Neural progenitor cell (in vitro differentiated cells): ENCODE results near the gene TSEN54. TPM values are rescaled to one million over a fixed set of nuclear protein-coding genes. Genes with fewer than 3 reads are reported as not detected.

ENCODE experiments used
- DNase-seq: peaks from one replicate; pipeline ENCODE4 v3.0.0-alpha.2; 2016; ENCODE audit warnings: low spot score
- H2AFZ ChIP-seq: fragments of 200-600 bp; sonication (generic); replicated peaks from 2 replicates; pipeline ENCODE4 v1.6.1; 2016; ENCODE audit warnings: antibody characterized with exemption
- H3F3A ChIP-seq: fragments of 200-600 bp; sonication (generic); 2 replicates; pipeline ENCODE4 v1.6.1; 2016; ENCODE audit warnings: antibody characterized with exemption, low read depth
- H3K27ac ChIP-seq: fragments of 200-600 bp; sonication (generic); 2 replicates; pipeline ENCODE4 v1.5.1; 2016; ENCODE audit warnings: mild to moderate bottlenecking
- H3K27me3 ChIP-seq: fragments of 200-600 bp; sonication (generic); 2 replicates; pipeline ENCODE4 v1.6.1; 2016; ENCODE audit warnings: mild to moderate bottlenecking, moderate library complexity
- H3K36me3 ChIP-seq: fragments of 200-600 bp; sonication (generic); 2 replicates; pipeline ENCODE4 v1.5.1; 2016
- H3K4me1 ChIP-seq: fragments of 200-600 bp; sonication (generic); 2 replicates; pipeline ENCODE4 v1.6.1; 2016; ENCODE audit warnings: mixed run types
- H3K4me2 ChIP-seq: fragments of 200-600 bp; sonication (generic); 2 replicates; pipeline ENCODE4 v1.6.1; 2016
- H3K4me3 ChIP-seq: fragments of 200-600 bp; sonication (generic); 2 replicates; pipeline ENCODE4 v1.5.1; 2016
- H3K79me2 ChIP-seq: fragments of 200-600 bp; sonication (generic); 2 replicates; pipeline ENCODE4 v1.6.1; 2016; ENCODE audit warnings: low read depth
- H3K9ac ChIP-seq: fragments of 200-600 bp; sonication (generic); 2 replicates; pipeline ENCODE4 v1.6.1; 2016
- H3K9me3 ChIP-seq: fragments of 200-600 bp; sonication (generic); 2 replicates; pipeline ENCODE4 v1.5.1; 2016; ENCODE audit warnings: low read depth
- H4K20me1 ChIP-seq: fragments of 200-600 bp; sonication (generic); 2 replicates; pipeline ENCODE4 v1.6.1; 2016; ENCODE audit warnings: low read depth
- H3K27ac Mint-ChIP-seq: 3 replicates; pipeline ENCODE4 v1.8.0; 2021; ENCODE audit warnings: mixed read lengths
- H3K27me3 Mint-ChIP-seq: 2 replicates; pipeline ENCODE4 v1.8.0; 2022; ENCODE audit warnings: low read depth, mild to moderate bottlenecking, inconsistent platforms, moderate library complexity, mixed read lengths; ENCODE audit not compliant: insufficient read depth
- H3K36me3 Mint-ChIP-seq: 3 replicates; pipeline ENCODE4 v1.8.0; 2021; ENCODE audit warnings: mixed read lengths
- H3K4me1 Mint-ChIP-seq: 3 replicates; pipeline ENCODE4 v1.8.0; 2021; ENCODE audit warnings: mixed read lengths
- H3K4me3 Mint-ChIP-seq: 3 replicates; pipeline ENCODE4 v1.8.0; 2021; ENCODE audit warnings: mild to moderate bottlenecking, moderate library complexity, mixed read lengths
- H3K9me3 Mint-ChIP-seq: 3 replicates; pipeline ENCODE4 v1.8.0; 2020; ENCODE audit warnings: mixed read lengths
- CTCF ChIP-seq: fragments of 200-600 bp; sonication (generic); IDR thresholded peaks from 2 replicates; pipeline ENCODE4 v1.5.1; 2017; ENCODE audit warnings: antibody characterized with exemption, mild to moderate bottlenecking
- EZH2 ChIP-seq: fragments of 200-600 bp; sonication (generic); IDR thresholded peaks from 2 replicates; pipeline ENCODE4 v1.6.1; 2017; ENCODE audit warnings: antibody characterized with exemption, mild to moderate bottlenecking, moderate library complexity
- EZH2phosphoT487 ChIP-seq: fragments of 200-600 bp; sonication (generic); IDR thresholded peaks from 2 replicates; pipeline ENCODE4 v1.6.1; 2017; ENCODE audit warnings: antibody characterized with exemption
- total RNA-seq: library from RNA; depleted of rRNA; stranded (reverse); fragments of >200 nt; gene quantifications from 2 replicates; pipeline ENCODE4 v1.2.3, GENCODE V29; 2015; ENCODE audit warnings: low replicate concordance

Gene TSEN54
- total RNA-seq, 1 donor from 2014 or later = 20.5 TPM

DNA sequence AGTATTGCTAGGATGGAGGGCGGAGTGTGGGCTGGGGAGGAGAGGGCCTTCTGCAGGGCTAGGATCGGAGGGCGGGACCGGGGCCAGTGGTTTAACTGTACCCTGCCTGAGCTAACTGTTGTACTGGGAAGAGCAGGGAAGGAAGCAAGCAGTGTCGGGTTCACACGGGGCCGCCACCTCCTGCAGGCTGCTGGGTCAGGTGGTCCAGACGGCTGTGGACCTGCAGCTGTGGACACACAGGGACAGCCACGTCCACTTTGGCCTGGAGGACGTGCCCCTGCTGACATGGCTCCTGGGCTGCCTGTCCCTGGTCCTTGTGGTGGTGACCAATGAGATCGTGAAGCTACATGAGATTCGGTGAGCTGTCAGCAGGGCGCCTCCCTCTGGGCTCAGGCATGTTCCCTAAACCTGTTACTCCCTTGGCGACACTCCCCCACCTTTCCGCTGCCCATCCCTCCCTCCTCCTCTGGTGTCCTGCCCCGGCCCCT is 17.6 kb upstream of the TSEN54 start:
- H3K79me2 ChIP-seq = no peaks in the 10 kb centered on the region
- H3K9me3 Mint-ChIP-seq = no peaks in the 10 kb centered on the region
- no peaks in the 10 kb centered on the region for H3K27me3 ChIP-seq
- no peak overlapping the region for H3K4me3 Mint-ChIP-seq
- no peaks in the 10 kb centered on the region for H3K9me3 ChIP-seq
- no peak overlapping the region for H3K27ac Mint-ChIP-seq
- H2AFZ ChIP-seq = no peak overlapping the region
- H3K27me3 Mint-ChIP-seq = no peaks in the 10 kb centered on the region
- no peaks in the 10 kb centered on the region for H3K4me1 ChIP-seq
- H3K36me3 ChIP-seq = no peaks in the 10 kb centered on the region
- TF ChIP-seq CTCF = no peak
- no peak for TF ChIP-seq EZH2phosphoT487
- no peak for TF ChIP-seq EZH2
- H3K4me2 ChIP-seq = no peak overlapping the region
- no peak for DNase-seq
- H4K20me1 ChIP-seq = peaks cover 5% of the 10 kb centered on the region
- H3K4me1 Mint-ChIP-seq = no peaks in the 10 kb centered on the region
- H3F3A ChIP-seq = no peaks in the 10 kb centered on the region
- H3K27ac ChIP-seq = no peak overlapping the region
- H3K9ac ChIP-seq = no peak overlapping the region
- peaks cover 8% of the 10 kb centered on the region for H3K36me3 Mint-ChIP-seq
- H3K4me3 ChIP-seq = no peak overlapping the region

GRCh38 chr17:75499313-75500022 is 16.9 kb upstream of the TSEN54 start:
- H2AFZ ChIP-seq = no peak overlapping the region
- no peak overlapping the region for H3K4me2 ChIP-seq
- TF ChIP-seq EZH2 (no peak), EZH2phosphoT487 (no peak)
- H3K36me3 ChIP-seq = no peaks in the 10 kb centered on the region
- H3K9ac ChIP-seq = no peak overlapping the region
- H3K36me3 Mint-ChIP-seq = peaks cover 8% of the 10 kb centered on the region
- H4K20me1 ChIP-seq = peaks cover 5% of the 10 kb centered on the region
- H3K27ac Mint-ChIP-seq = no peak overlapping the region
- no peak for DNase-seq
- H3K27me3 Mint-ChIP-seq = no peaks in the 10 kb centered on the region
- no peaks in the 10 kb centered on the region for H3F3A ChIP-seq
- no peaks in the 10 kb centered on the region for H3K9me3 Mint-ChIP-seq
- H3K4me1 Mint-ChIP-seq = no peaks in the 10 kb centered on the region
- no peaks in the 10 kb centered on the region for H3K27me3 ChIP-seq
- H3K27ac ChIP-seq = no peak overlapping the region
- no peak overlapping the region for H3K4me3 ChIP-seq
- no peaks in the 10 kb centered on the region for H3K79me2 ChIP-seq
- H3K9me3 ChIP-seq = no peaks in the 10 kb centered on the region
- H3K4me3 Mint-ChIP-seq = no peak overlapping the region
- no peaks in the 10 kb centered on the region for H3K4me1 ChIP-seq

DNA sequence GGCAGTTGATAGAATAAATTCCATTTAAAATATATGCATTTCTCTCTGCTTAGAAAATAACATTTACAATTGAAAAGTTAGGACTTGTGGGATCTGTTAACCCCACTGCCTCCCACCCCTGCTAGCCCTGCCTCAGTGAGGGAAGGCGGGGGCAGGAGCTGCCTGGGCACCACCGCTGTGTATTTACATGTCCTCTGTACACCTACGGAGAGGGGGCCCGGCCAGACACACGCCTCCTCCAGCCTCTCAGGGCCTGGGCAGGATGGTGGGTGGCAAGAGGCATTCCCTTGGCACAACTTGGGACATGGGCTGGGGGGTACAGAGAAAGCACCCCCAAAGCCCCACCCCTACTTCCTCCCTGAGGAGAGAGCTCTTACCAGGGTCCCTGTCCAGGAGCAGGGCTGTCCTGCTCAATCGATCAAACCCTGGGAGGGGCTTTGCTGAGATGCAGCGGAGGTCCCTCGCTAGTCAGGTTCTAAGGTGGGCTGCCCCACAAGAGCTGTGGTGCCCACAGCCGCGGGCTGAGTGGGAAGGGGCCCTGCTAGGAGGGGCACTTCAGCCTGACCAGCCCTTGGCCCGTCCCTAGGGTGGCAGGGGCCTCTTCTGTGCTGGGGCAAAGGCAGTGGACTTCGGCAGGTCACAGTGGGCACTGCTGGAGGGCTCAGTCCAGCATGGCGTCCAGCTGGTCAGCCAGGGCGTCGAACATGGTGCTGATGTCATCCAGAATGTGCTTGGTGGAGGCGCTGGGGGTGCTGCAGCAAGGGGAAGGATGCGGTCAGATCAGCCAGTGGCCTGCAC is 15.7 kb upstream of the TSEN54 start:
- Mint-ChIP-seq H3K36me3 (peaks cover 11% of the 10 kb centered on the region), H3K27ac (no peak overlapping the region), H3K9me3 (no peaks in the 10 kb centered on the region), H3K27me3 (no peaks in the 10 kb centered on the region), H3K4me1 (no peaks in the 10 kb centered on the region), H3K4me3 (no peak overlapping the region)
- no peaks in the 10 kb centered on the region for H3K79me2 ChIP-seq
- H4K20me1 ChIP-seq = peaks cover 5% of the 10 kb centered on the region
- no peaks in the 10 kb centered on the region for H3K36me3 ChIP-seq
- TF ChIP-seq EZH2phosphoT487 = no peak
- no peak for TF ChIP-seq EZH2
- TF ChIP-seq CTCF = no peak
- DNase-seq = no peak
- H3K4me2 ChIP-seq = no peak overlapping the region
- H3F3A ChIP-seq = no peaks in the 10 kb centered on the region
- no peaks in the 10 kb centered on the region for H3K4me1 ChIP-seq
- no peak overlapping the region for H3K4me3 ChIP-seq
- no peaks in the 10 kb centered on the region for H3K27me3 ChIP-seq
- no peak overlapping the region for H3K9ac ChIP-seq
- H3K9me3 ChIP-seq = no peaks in the 10 kb centered on the region
- no peak overlapping the region for H2AFZ ChIP-seq
- H3K27ac ChIP-seq = no peak overlapping the region
